HCT116 (cell line): ENCODE measurements around the gene MMS19. TPM values are rescaled to one million over a fixed set of nuclear protein-coding genes. Genes with fewer than 3 reads are reported as not detected.

ENCODE experiments used
- ATAC-seq: fragments of 200-7000 bp; cut with Tn5 transposase; 2 replicates; pipeline ENCODE4 v1.9.1; 2020; ENCODE audit warnings: mild to moderate bottlenecking, moderate library complexity
- BruUV-seq: library from RNA; stranded (reverse); fragments of 400-500 nt; replicated peaks from 2 replicates; lab custom pipeline; 2021; lab: Mats Ljungman, UMichigan
- CTCF ChIA-PET: fragments of 300-600 bp; sonication (Branson Sonifier 250); formaldehyde crosslinking; loops from one replicate; lab custom pipeline; 2021; ENCODE audit warnings: antibody characterized with exemption; lab: Charles Lee
- POLR2A ChIA-PET: fragments of 300-600, 350-600 bp; sonication (Branson Sonifier 250); formaldehyde crosslinking; loops from one replicate; lab custom pipeline; 2021; ENCODE audit warnings: antibody characterized with exemption; lab: Charles Lee
- RAD21 ChIA-PET, 2 experiments: fragments of 300-600 bp; sonication (Branson Sonifier 250); formaldehyde crosslinking; loops; one replicate each; lab custom pipeline; 2023; ENCODE audit warnings: low total read pairs in 2 of 2; ENCODE audit not compliant: uncharacterized antibody in 2 of 2, unreplicated experiment in 2 of 2, low non-redundant PET in 1 of 2; lab: Charles Lee
- DNase-seq: peaks from one replicate; pipeline ENCODE4 v3.0.0-alpha.2; 2010; ENCODE audit warnings: low read depth, low spot score
- H2AFZ ChIP-seq: fragments of 200-600 bp; shearing (Covaris generic), sonication (generic); 2 replicates; pipeline ENCODE4 v1.6.1; 2017; ENCODE audit warnings: low read depth, mixed run types, mixed read lengths, antibody characterized with exemption, low read length; ENCODE audit not compliant: poor library complexity, severe bottlenecking
- H3K27ac ChIP-seq: 2 replicates; pipeline ENCODE4 v1.5.1; 2012; ENCODE audit warnings: low read depth, low read length
- H3K27me3 ChIP-seq: fragments of 200-600 bp; sonication (generic); 2 replicates; pipeline ENCODE4 v1.6.1; 2016; ENCODE audit warnings: mixed run types, low read length, mixed read lengths; ENCODE audit not compliant: insufficient read depth
- H3K36me3 ChIP-seq, 2 experiments: fragments of 200-500 bp in 1 of 2; fragments of 200-600 bp in 1 of 2; sonication (Bioruptor generic) in 1 of 2; sonication (generic) in 1 of 2; 2 replicates each; pipeline versions ENCODE4 v1.5.1 to v1.6.1; 2014 to 2016; ENCODE audit warnings: low read length in 2 of 2, inconsistent platforms in 1 of 2, mixed read lengths in 1 of 2, mixed run types in 1 of 2; ENCODE audit not compliant: insufficient read depth in 2 of 2, control insufficient read depth in 1 of 2
- H3K4me1 ChIP-seq, 2 experiments: fragments of 200-600 bp in 1 of 2; sonication (generic) in 1 of 2; 2 replicates each; pipeline versions ENCODE4 v1.5.1 to v1.6.1; 2012 to 2017; ENCODE audit warnings: low read length in 2 of 2, inconsistent platforms in 1 of 2, mild to moderate bottlenecking in 1 of 2, mixed read lengths in 1 of 2, mixed run types in 1 of 2, moderate library complexity in 1 of 2; ENCODE audit not compliant: insufficient read depth in 2 of 2, control insufficient read depth in 1 of 2
- H3K4me2 ChIP-seq: fragments of 200-600 bp; sonication (generic); 2 replicates; pipeline ENCODE4 v1.6.1; 2017; ENCODE audit warnings: mixed run types, low read length, mixed read lengths
- H3K4me3 ChIP-seq, 2 experiments: fragments of 200-600 bp in 1 of 2; sonication (generic) in 1 of 2; replicated peaks in 1 of 2; 2 replicates each; pipeline ENCODE4 v1.5.1; 2011 to 2016; ENCODE audit warnings: low read length in 2 of 2, control low read depth in 1 of 2, low read depth in 1 of 2, mild to moderate bottlenecking in 1 of 2, mixed read lengths in 1 of 2, mixed run types in 1 of 2
- H3K79me2 ChIP-seq: fragments of 200-600 bp; sonication (generic); 2 replicates; pipeline ENCODE4 v1.6.1; 2017; ENCODE audit warnings: mild to moderate bottlenecking, mixed run types, low read length, moderate library complexity, mixed read lengths; ENCODE audit not compliant: insufficient read depth
- H3K9ac ChIP-seq: fragments of 200-600 bp; sonication (generic); 2 replicates; pipeline ENCODE4 v1.6.1; 2016; ENCODE audit warnings: low read length, mixed read lengths
- H3K9me2 ChIP-seq: fragments of 200-600 bp; sonication (generic), shearing (Covaris generic); 2 replicates; pipeline ENCODE4 v1.6.1; 2017; ENCODE audit warnings: mixed run types, mild to moderate bottlenecking, moderate library complexity; ENCODE audit not compliant: insufficient read depth
- H3K9me3 ChIP-seq, 2 experiments: fragments of 200-500 bp in 1 of 2; fragments of 200-600 bp in 1 of 2; sonication (Bioruptor generic) in 1 of 2; sonication (generic) in 1 of 2; 2 replicates each; pipeline ENCODE4 v1.6.1; 2014 to 2017; ENCODE audit warnings: low read length in 2 of 2, mixed read lengths in 2 of 2, inconsistent platforms in 1 of 2, low read depth in 1 of 2, mild to moderate bottlenecking in 1 of 2, mixed run types in 1 of 2, moderate library complexity in 1 of 2; ENCODE audit not compliant: control insufficient read depth in 1 of 2, insufficient read depth in 1 of 2
- H4K20me1 ChIP-seq: fragments of 200-600 bp; sonication (generic), shearing (Covaris generic); 2 replicates; pipeline ENCODE4 v1.6.1; 2017; ENCODE audit warnings: mixed run types, mild to moderate bottlenecking, moderate library complexity; ENCODE audit not compliant: insufficient read depth
- CBX3 ChIP-seq: IDR thresholded peaks from 2 replicates; pipeline ENCODE4 v1.6.1; 2012; ENCODE audit warnings: low read depth
- CEBPB ChIP-seq: IDR thresholded peaks from 2 replicates; pipeline ENCODE4 v1.6.1; 2012; ENCODE audit warnings: low read depth
- EGR1 ChIP-seq: IDR thresholded peaks from 2 replicates; pipeline ENCODE4 v1.6.1; 2012; ENCODE audit warnings: low read depth
- ELF1 ChIP-seq: IDR thresholded peaks from 2 replicates; pipeline ENCODE4 v1.6.1; 2012; ENCODE audit warnings: low read depth, borderline replicate concordance
- EZH2 ChIP-seq: fragments of 200-600 bp; sonication (generic); IDR thresholded peaks from 2 replicates; pipeline ENCODE4 v1.6.1; 2017; ENCODE audit warnings: antibody characterized with exemption, mixed run types
- EZH2phosphoT487 ChIP-seq: fragments of 200-600 bp; IDR thresholded peaks from 2 replicates; pipeline ENCODE4 v1.6.1; 2018; ENCODE audit warnings: antibody characterized with exemption, borderline replicate concordance
- FOSL1 ChIP-seq: IDR thresholded peaks from 2 replicates; pipeline ENCODE4 v1.6.1; 2012; ENCODE audit warnings: low read depth
- JUND ChIP-seq: IDR thresholded peaks from 2 replicates; pipeline ENCODE4 v1.6.1; 2012
- POLR2A ChIP-seq: IDR thresholded peaks from 2 replicates; pipeline ENCODE4 v1.7.0; 2011; ENCODE audit warnings: borderline replicate concordance; ENCODE audit not compliant: insufficient read depth, insufficient read length; ENCODE audit errors: extremely low read depth
- POLR2AphosphoS5 ChIP-seq: IDR thresholded peaks from 2 replicates; pipeline ENCODE4 v1.6.1; 2011; ENCODE audit warnings: mild to moderate bottlenecking, low read depth, low read length, moderate library complexity
- RAD21 ChIP-seq: IDR thresholded peaks from 2 replicates; pipeline ENCODE4 v1.6.1; 2012; ENCODE audit warnings: low read depth, mild to moderate bottlenecking
- SP1 ChIP-seq: IDR thresholded peaks from 2 replicates; pipeline ENCODE4 v1.6.1; 2012; ENCODE audit warnings: low read depth
- TCF7L2 ChIP-seq: IDR thresholded peaks from 2 replicates; pipeline ENCODE4 v1.7.0; 2011; ENCODE audit warnings: borderline replicate concordance, inconsistent platforms; ENCODE audit not compliant: insufficient read depth, insufficient read length; ENCODE audit errors: extremely low read depth
- intact Hi-C: fragments of 100-400 bp; cut with micrococcal nuclease; formaldehyde crosslinking; loops from 2 replicates; pipeline ENCODE4 v1.10.0; 2022
- total RNA-seq: library from RNA; stranded (reverse); gene quantifications from one replicate; pipeline ENCODE4 v1.2.1, GENCODE V29; 2021; ENCODE audit not compliant: unreplicated experiment
- TF ChIP-seq, protein P1 (sequence below): IDR thresholded peaks from 2 replicates; pipeline ENCODE4 v1.6.1; 2012
- TF ChIP-seq, protein P2 (sequence below): IDR thresholded peaks from 2 replicates; pipeline ENCODE4 v1.6.1; 2012; ENCODE audit warnings: low read depth
- TF ChIP-seq, protein P3 (sequence below): IDR thresholded peaks from 2 replicates; pipeline ENCODE4 v1.6.1; 2012
- TF ChIP-seq, protein P4 (sequence below): IDR thresholded peaks from 2 replicates; pipeline ENCODE4 v1.6.1; 2011; ENCODE audit warnings: mild to moderate bottlenecking, low read length, moderate library complexity; ENCODE audit not compliant: insufficient replicate concordance; ENCODE audit errors: extremely low read depth
- TF ChIP-seq, protein P5 (sequence below), 3 experiments: fragments of 200-600 bp in 1 of 3; sonication (generic) in 1 of 3; IDR thresholded peaks in 2 of 3; conservative IDR thresholded peaks in 1 of 3; 2 replicates each; pipeline ENCODE4 v1.5.1; 2012 to 2017; ENCODE audit warnings: low read depth in 2 of 3, low read length in 2 of 3, antibody characterized with exemption in 1 of 3, borderline replicate concordance in 1 of 3, control low read depth in 1 of 3, mild to moderate bottlenecking in 1 of 3, mixed read lengths in 1 of 3, mixed run types in 1 of 3, moderate library complexity in 1 of 3; ENCODE audit not compliant: insufficient read depth in 1 of 3

Gene MMS19
- total RNA-seq, 1 experiment from 2014 or later: 101 TPM

DNA sequence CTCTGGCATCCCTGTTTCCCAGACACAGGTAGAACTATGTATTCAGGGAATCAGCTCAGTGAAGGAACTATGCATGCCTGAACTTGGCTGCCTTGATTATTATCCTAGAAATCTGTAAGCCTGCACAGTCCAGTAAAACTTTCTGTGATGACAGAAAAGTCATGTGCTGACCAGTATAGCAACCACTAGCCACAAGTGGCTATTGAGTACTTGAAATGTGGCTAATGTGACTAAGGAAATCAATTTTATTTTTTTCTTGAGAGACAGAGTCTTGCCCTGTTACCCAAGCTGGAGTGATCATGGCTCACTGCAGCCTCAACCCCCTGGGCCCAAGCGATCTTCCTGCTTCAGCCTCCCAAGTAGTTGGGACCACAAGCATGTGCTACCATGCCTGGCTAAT lies 55.9 kb downstream of the MMS19 start:
- Histone ChIP-seq H3K36me3 (peaks cover 5 to 13% of the 10 kb centered on the region in 2 experiments; a peak in 2 of 4 replicates), H3K4me2 (no peak overlapping the region), H3K9me3 (no peaks in the 10 kb centered on the region), H4K20me1 (no peaks in the 10 kb centered on the region), H3K4me3 (no peak overlapping the region), H3K9me2 (no peaks in the 10 kb centered on the region), H3K79me2 (peaks cover 41% of the 10 kb centered on the region), H3K9ac (no peak overlapping the region), H3K4me1 (peaks cover 9 to 19% of the 10 kb centered on the region in 2 experiments), H3K27ac (no peak overlapping the region), H3K27me3 (no peaks in the 10 kb centered on the region), H2AFZ (no peak overlapping the region)
- RAD21 ChIA-PET: no interaction called here
- CTCF ChIA-PET: no interaction called here
- DNase-seq: no peak
- POLR2A ChIA-PET: no interaction called here
- BruUV-seq: no TSS peak
- intact Hi-C loops: no loop called here
- ATAC-seq: no peak
- TF ChIP-seq EZH2phosphoT487 (no peak), ELF1 (no peak), EZH2 (no peak), FOSL1 (no peak), TCF7L2 (no peak), RAD21 (no peak), JUND (no peak), POLR2AphosphoS5 (no peak), CEBPB (no peak), POLR2A (no peak), SP1 (no peak), EGR1 (no peak), CBX3 (no peak)
- TF ChIP-seq, protein P1, sequence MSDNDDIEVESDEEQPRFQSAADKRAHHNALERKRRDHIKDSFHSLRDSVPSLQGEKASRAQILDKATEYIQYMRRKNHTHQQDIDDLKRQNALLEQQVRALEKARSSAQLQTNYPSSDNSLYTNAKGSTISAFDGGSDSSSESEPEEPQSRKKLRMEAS: no peak
- TF ChIP-seq, protein P2, sequence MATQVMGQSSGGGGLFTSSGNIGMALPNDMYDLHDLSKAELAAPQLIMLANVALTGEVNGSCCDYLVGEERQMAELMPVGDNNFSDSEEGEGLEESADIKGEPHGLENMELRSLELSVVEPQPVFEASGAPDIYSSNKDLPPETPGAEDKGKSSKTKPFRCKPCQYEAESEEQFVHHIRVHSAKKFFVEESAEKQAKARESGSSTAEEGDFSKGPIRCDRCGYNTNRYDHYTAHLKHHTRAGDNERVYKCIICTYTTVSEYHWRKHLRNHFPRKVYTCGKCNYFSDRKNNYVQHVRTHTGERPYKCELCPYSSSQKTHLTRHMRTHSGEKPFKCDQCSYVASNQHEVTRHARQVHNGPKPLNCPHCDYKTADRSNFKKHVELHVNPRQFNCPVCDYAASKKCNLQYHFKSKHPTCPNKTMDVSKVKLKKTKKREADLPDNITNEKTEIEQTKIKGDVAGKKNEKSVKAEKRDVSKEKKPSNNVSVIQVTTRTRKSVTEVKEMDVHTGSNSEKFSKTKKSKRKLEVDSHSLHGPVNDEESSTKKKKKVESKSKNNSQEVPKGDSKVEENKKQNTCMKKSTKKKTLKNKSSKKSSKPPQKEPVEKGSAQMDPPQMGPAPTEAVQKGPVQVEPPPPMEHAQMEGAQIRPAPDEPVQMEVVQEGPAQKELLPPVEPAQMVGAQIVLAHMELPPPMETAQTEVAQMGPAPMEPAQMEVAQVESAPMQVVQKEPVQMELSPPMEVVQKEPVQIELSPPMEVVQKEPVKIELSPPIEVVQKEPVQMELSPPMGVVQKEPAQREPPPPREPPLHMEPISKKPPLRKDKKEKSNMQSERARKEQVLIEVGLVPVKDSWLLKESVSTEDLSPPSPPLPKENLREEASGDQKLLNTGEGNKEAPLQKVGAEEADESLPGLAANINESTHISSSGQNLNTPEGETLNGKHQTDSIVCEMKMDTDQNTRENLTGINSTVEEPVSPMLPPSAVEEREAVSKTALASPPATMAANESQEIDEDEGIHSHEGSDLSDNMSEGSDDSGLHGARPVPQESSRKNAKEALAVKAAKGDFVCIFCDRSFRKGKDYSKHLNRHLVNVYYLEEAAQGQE: no peak
- TF ChIP-seq, protein P3, sequence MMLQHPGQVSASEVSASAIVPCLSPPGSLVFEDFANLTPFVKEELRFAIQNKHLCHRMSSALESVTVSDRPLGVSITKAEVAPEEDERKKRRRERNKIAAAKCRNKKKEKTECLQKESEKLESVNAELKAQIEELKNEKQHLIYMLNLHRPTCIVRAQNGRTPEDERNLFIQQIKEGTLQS: no peak
- TF ChIP-seq, protein P4, sequence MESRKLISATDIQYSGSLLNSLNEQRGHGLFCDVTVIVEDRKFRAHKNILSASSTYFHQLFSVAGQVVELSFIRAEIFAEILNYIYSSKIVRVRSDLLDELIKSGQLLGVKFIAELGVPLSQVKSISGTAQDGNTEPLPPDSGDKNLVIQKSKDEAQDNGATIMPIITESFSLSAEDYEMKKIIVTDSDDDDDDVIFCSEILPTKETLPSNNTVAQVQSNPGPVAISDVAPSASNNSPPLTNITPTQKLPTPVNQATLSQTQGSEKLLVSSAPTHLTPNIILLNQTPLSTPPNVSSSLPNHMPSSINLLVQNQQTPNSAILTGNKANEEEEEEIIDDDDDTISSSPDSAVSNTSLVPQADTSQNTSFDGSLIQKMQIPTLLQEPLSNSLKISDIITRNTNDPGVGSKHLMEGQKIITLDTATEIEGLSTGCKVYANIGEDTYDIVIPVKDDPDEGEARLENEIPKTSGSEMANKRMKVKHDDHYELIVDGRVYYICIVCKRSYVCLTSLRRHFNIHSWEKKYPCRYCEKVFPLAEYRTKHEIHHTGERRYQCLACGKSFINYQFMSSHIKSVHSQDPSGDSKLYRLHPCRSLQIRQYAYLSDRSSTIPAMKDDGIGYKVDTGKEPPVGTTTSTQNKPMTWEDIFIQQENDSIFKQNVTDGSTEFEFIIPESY: no peak
- TF ChIP-seq, protein P5, sequence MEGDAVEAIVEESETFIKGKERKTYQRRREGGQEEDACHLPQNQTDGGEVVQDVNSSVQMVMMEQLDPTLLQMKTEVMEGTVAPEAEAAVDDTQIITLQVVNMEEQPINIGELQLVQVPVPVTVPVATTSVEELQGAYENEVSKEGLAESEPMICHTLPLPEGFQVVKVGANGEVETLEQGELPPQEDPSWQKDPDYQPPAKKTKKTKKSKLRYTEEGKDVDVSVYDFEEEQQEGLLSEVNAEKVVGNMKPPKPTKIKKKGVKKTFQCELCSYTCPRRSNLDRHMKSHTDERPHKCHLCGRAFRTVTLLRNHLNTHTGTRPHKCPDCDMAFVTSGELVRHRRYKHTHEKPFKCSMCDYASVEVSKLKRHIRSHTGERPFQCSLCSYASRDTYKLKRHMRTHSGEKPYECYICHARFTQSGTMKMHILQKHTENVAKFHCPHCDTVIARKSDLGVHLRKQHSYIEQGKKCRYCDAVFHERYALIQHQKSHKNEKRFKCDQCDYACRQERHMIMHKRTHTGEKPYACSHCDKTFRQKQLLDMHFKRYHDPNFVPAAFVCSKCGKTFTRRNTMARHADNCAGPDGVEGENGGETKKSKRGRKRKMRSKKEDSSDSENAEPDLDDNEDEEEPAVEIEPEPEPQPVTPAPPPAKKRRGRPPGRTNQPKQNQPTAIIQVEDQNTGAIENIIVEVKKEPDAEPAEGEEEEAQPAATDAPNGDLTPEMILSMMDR (IDR thresholded peaks at IDR 0.05 in 2 of 3, conservative IDR thresholded peaks at IDR 0.05 in 1 of 3; ENCODE audit: borderline replicate concordance in 1 of 3, insufficient read depth in 1 of 3, low read depth in 2 of 3, low read length in 2 of 3): no peak
